PC-3 (cell line): ENCODE results near the gene C2orf74. TPM values are rescaled to one million over a fixed set of nuclear protein-coding genes. Genes with fewer than 3 reads are reported as not detected.
A peak's percentile ranks its signal among the peaks of the same experiment; 100 is the strongest.

Experiments used
- ATAC-seq: fragments of 200-7000 bp; cut with Tn5 transposase; 2 replicates; pipeline ENCODE4 v1.9.1; 2020; ENCODE audit warnings: mild to moderate bottlenecking, moderate library complexity
- BruUV-seq: library from RNA; stranded (reverse); fragments of 400-500 nt; replicated peaks from 2 replicates; lab custom pipeline; 2021; lab: Mats Ljungman, UMichigan
- CTCF ChIA-PET: fragments of 300-600 bp; sonication (Branson Sonifier 250); formaldehyde crosslinking; loops from one replicate; lab custom pipeline; 2022; ENCODE audit warnings: antibody characterized with exemption; lab: Charles Lee
- POLR2A ChIA-PET: fragments of 300-600 bp; sonication (Branson Sonifier 250); formaldehyde crosslinking; loops from one replicate; lab custom pipeline; 2022; ENCODE audit warnings: antibody characterized with exemption; ENCODE audit not compliant: unreplicated experiment; lab: Charles Lee
- DNase-seq: peaks from one replicate; pipeline ENCODE4 v3.0.0-alpha.2; 2015
- H2AFZ ChIP-seq: fragments of 300-600 bp; sonication (generic); 2 replicates; pipeline ENCODE4 v1.6.0; 2016; ENCODE audit warnings: antibody characterized with exemption, low read length
- H3F3A ChIP-seq: fragments of 300-600 bp; sonication (generic); one replicate; pipeline ENCODE4 v1.6.0; 2017; ENCODE audit warnings: antibody characterized with exemption, low read length, control low read depth, mild to moderate bottlenecking; ENCODE audit not compliant: unreplicated experiment
- H3K27ac ChIP-seq: fragments of 300-600 bp; sonication (generic); 2 replicates; pipeline ENCODE4 v1.5.1; 2016; ENCODE audit warnings: mild to moderate bottlenecking, low read length
- H3K27me3 ChIP-seq: fragments of 300-600 bp; sonication (generic); 2 replicates; pipeline ENCODE4 v1.6.1; 2016; ENCODE audit warnings: low read length, mixed read lengths
- H3K36me3 ChIP-seq: fragments of 300-600 bp; sonication (generic); 2 replicates; pipeline ENCODE4 v1.6.1; 2016; ENCODE audit warnings: low read depth, mixed run types, low read length, mixed read lengths
- H3K4me1 ChIP-seq: fragments of 300-600 bp; sonication (generic); 2 replicates; pipeline ENCODE4 v1.5.1; 2016; ENCODE audit warnings: low read length; ENCODE audit not compliant: insufficient read depth
- H3K4me2 ChIP-seq: fragments of 300-600 bp; sonication (generic); 2 replicates; pipeline ENCODE4 v1.6.0; 2016; ENCODE audit warnings: low read length
- H3K4me3 ChIP-seq: fragments of 300-600 bp; sonication (generic); 2 replicates; pipeline ENCODE4 v1.5.1; 2016; ENCODE audit warnings: mild to moderate bottlenecking, low read length, mixed read lengths
- H3K79me2 ChIP-seq: fragments of 300-600 bp; sonication (generic); 2 replicates; pipeline ENCODE4 v1.6.1; 2017; ENCODE audit warnings: low read length, mixed read lengths
- H3K9ac ChIP-seq: fragments of 300-600 bp; sonication (generic); 2 replicates; pipeline ENCODE4 v1.6.0; 2016; ENCODE audit warnings: mild to moderate bottlenecking, low read length
- H3K9me2 ChIP-seq: fragments of 300-600 bp; sonication (generic); replicated peaks from 2 replicates; pipeline ENCODE4 v1.6.1; 2016; ENCODE audit warnings: mixed run types, low read length, mixed read lengths
- H3K9me3 ChIP-seq: fragments of 300-600 bp; sonication (generic); 2 replicates; pipeline ENCODE4 v1.6.1; 2016; ENCODE audit warnings: low read length, mixed read lengths
- H4K20me1 ChIP-seq: fragments of 300-600 bp; sonication (generic); 2 replicates; pipeline ENCODE4 v1.6.1; 2016; ENCODE audit warnings: low read length, mixed read lengths
- EZH2 ChIP-seq: fragments of 300-600 bp; sonication (generic); IDR thresholded peaks from one replicate; pipeline ENCODE4 v1.6.1; 2017; ENCODE audit warnings: antibody characterized with exemption, mild to moderate bottlenecking, low read length; ENCODE audit not compliant: unreplicated experiment
- EZH2phosphoT487 ChIP-seq: fragments of 300-600 bp; sonication (generic); IDR thresholded peaks from 2 replicates; pipeline ENCODE4 v1.6.1; 2018; ENCODE audit warnings: mild to moderate bottlenecking, antibody characterized with exemption, low read length, borderline replicate concordance
- intact Hi-C: fragments of 100-400 bp; cut with micrococcal nuclease; formaldehyde crosslinking; loops from 2 replicates; pipeline ENCODE4 v1.9.0; 2023
- total RNA-seq: library from RNA; depleted of rRNA; stranded (reverse); fragments of >200 nt; gene quantifications from 2 replicates; pipeline ENCODE4 v1.2.3, GENCODE V29; 2014
- TF ChIP-seq, protein P1 (sequence below): fragments of 300-600 bp; sonication (generic); conservative IDR thresholded peaks from 2 replicates; pipeline ENCODE4 v1.5.1; 2017; ENCODE audit warnings: antibody characterized with exemption, low read depth, mild to moderate bottlenecking, low read length

The C2orf74 gene
- total RNA-seq, 1 experiment from 2014 or later = 16.8 TPM

DNA sequence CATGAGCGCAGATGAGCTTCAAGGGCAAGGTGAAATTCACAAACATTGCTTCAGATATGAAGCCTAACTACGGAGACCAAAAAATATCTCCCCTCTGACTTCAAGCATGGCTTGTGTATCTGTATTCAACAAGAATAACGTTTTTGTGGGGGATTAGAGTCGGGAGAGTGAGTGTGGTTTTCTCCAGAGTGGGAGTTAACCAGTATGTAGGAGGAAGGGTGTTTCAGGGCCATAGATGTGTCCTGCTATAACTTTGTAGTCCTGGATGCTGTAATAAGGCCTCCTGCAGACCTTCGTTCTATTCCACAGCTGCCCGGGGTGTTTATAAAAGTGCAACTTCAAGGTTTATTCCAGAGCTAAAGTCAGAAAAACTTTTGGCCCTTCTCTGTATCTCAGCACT, 12.9 kb upstream of the C2orf74 start:
- ChIA-PET POLR2A (no interaction called here), CTCF (no interaction called here)
- no peak for TF ChIP-seq EZH2
- TF ChIP-seq, protein P1, sequence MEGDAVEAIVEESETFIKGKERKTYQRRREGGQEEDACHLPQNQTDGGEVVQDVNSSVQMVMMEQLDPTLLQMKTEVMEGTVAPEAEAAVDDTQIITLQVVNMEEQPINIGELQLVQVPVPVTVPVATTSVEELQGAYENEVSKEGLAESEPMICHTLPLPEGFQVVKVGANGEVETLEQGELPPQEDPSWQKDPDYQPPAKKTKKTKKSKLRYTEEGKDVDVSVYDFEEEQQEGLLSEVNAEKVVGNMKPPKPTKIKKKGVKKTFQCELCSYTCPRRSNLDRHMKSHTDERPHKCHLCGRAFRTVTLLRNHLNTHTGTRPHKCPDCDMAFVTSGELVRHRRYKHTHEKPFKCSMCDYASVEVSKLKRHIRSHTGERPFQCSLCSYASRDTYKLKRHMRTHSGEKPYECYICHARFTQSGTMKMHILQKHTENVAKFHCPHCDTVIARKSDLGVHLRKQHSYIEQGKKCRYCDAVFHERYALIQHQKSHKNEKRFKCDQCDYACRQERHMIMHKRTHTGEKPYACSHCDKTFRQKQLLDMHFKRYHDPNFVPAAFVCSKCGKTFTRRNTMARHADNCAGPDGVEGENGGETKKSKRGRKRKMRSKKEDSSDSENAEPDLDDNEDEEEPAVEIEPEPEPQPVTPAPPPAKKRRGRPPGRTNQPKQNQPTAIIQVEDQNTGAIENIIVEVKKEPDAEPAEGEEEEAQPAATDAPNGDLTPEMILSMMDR = no peak
- no peak for TF ChIP-seq EZH2phosphoT487
- H3K79me2 ChIP-seq = peaks cover 9% of the 10 kb centered on the region
- H3K9ac ChIP-seq = no peak overlapping the region
- no peaks in the 10 kb centered on the region for H3K27me3 ChIP-seq
- no peak overlapping the region for H3K27ac ChIP-seq
- no peak overlapping the region for H3K4me3 ChIP-seq
- intact Hi-C loops = no loop called here
- no peak for DNase-seq
- no peak overlapping the region for H2AFZ ChIP-seq
- BruUV-seq = no TSS peak
- H3K36me3 ChIP-seq = peaks cover 5% of the 10 kb centered on the region; the same call in 1 of the 2 replicates
- no peak for ATAC-seq
- H3K9me3 ChIP-seq = no peaks in the 10 kb centered on the region
- no peaks in the 10 kb centered on the region for H4K20me1 ChIP-seq
- H3F3A ChIP-seq = no peaks in the 10 kb centered on the region
- H3K4me2 ChIP-seq = no peak overlapping the region
- H3K4me1 ChIP-seq = peaks cover 6% of the 10 kb centered on the region
- no peaks in the 10 kb centered on the region for H3K9me2 ChIP-seq

DNA sequence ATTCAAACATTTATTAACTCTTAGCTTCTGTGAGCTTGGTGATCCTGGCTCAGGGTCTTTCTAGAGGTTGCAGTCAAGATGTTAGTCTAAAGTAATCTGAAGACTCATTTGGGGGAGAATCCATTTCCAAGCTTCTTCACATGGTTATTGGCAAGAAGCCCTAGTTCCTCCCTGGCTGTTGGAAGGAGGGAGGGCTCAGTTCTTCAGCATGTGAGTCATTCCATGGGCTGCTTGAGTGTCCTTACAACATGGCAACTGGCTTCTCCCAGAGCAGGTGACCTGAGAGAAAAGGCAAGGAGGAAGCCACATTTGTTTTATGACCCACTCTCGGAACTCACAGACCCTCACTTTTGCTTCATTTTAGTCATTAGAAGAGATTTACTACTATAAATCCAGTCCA, 10.6 kb upstream of the C2orf74 start:
- Histone ChIP-seq H3K4me1 (no peaks in the 10 kb centered on the region), H3K36me3 (peaks cover 5% of the 10 kb centered on the region; the same call in 1 of the 2 replicates), H3K27ac (no peak overlapping the region), H3K27me3 (no peaks in the 10 kb centered on the region), H3K9me2 (no peaks in the 10 kb centered on the region), H2AFZ (no peak overlapping the region), H3K79me2 (no peaks in the 10 kb centered on the region), H4K20me1 (no peaks in the 10 kb centered on the region), H3K4me2 (no peak overlapping the region), H3K4me3 (no peak overlapping the region), H3K9me3 (no peaks in the 10 kb centered on the region), H3F3A (no peaks in the 10 kb centered on the region), H3K9ac (no peak overlapping the region)
- BruUV-seq = no TSS peak
- intact Hi-C loops = no loop called here
- ATAC-seq (no peak), DNase-seq (peak; percentile 41)
- ChIA-PET CTCF (no interaction called here), POLR2A (no interaction called here)
- TF ChIP-seq EZH2 (no peak), EZH2phosphoT487 (no peak)
- TF ChIP-seq, protein P1 = no peak

DNA sequence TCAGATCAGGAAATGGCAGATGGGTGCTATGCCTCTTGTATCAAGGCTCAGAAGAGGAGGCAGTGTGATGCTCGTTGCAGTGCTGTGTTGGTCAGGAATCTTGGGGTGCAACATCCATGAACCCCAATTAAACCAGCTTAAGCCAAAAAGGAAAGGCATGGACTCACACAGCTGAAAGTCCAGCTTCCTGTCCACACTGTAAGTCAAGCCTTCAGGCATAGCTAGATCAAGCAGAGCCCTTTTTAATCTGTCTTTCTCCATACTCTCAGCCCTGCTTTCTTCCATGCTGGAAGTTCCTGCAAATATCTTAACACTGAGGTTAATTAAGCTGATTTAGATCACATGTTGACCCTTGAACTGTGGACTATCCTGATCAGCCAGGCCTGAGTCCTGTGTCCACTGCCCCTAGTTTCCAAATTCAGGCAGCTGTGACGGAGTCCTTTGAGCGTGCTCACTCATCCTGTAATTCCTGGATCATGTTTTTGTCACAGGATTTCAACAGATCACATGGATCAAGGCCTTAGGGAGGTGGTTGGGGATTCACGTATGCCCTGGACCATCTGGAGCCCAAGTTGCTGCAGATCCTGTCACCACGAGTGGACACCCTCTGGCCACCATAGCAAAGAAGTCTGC, 4.5 kb upstream of the C2orf74 start:
- H3K9ac ChIP-seq = no peak overlapping the region
- CTCF ChIA-PET = no interaction called here
- POLR2A ChIA-PET = no interaction called here
- H3F3A ChIP-seq = no peaks in the 10 kb centered on the region
- H3K36me3 ChIP-seq = peaks cover 8% of the 10 kb centered on the region; the same call in 1 of the 2 replicates
- H3K4me3 ChIP-seq = no peak overlapping the region
- no peaks in the 10 kb centered on the region for H3K4me1 ChIP-seq
- H3K79me2 ChIP-seq = no peaks in the 10 kb centered on the region
- no peak overlapping the region for H2AFZ ChIP-seq
- ATAC-seq = no peak
- H3K27me3 ChIP-seq = no peaks in the 10 kb centered on the region
- no TSS peak for BruUV-seq
- no peak overlapping the region for H3K27ac ChIP-seq
- H3K4me2 ChIP-seq = no peak overlapping the region
- H3K9me3 ChIP-seq = no peaks in the 10 kb centered on the region
- TF ChIP-seq, protein P1 = no peak
- TF ChIP-seq EZH2phosphoT487 = no peak
- TF ChIP-seq EZH2 = no peak
- intact Hi-C loops = no loop called here
- no peaks in the 10 kb centered on the region for H3K9me2 ChIP-seq
- no peaks in the 10 kb centered on the region for H4K20me1 ChIP-seq
- DNase-seq = no peak
